GM19372 (cell line): Measurements from ENCODE around the gene KMT2D.

ENCODE experiments used
- ATAC-seq: cut with Tn5 transposase; IDR thresholded peaks from one replicate; pipeline ENCODE4 v1.9.1; 2021; ENCODE audit warnings: mild to moderate bottlenecking, low read depth, moderate library complexity; ENCODE audit not compliant: unreplicated experiment

Gene KMT2D

GRCh38 chr12:49055092-49055491, 5.5 kb downstream of the KMT2D start:
- no peak for ATAC-seq

GRCh38 chr12:49054524-49054923, 6.1 kb downstream of the KMT2D start:
- ATAC-seq, result no peak

- no peak for ATAC-seq
Measured at GRCh38 chr12:49054096-49054495, 6.5 kb downstream of the KMT2D start.

GRCh38 chr12:49052451-49053208, 8.0 kb downstream of the KMT2D start:
- no peak for ATAC-seq

GRCh38 chr12:49051777-49052438, 8.7 kb downstream of the KMT2D start:
- ATAC-seq, result no peak

GRCh38 chr12:49051373-49051764, 9.2 kb downstream of the KMT2D start:
- ATAC-seq, result no peak

- no peak for ATAC-seq
Measured at GRCh38 chr12:49050507-49051372, 9.9 kb downstream of the KMT2D start.

- ATAC-seq, result no peak
Measured at GRCh38 chr12:49049566-49050224, 10.9 kb downstream of the KMT2D start.

- ATAC-seq, result no peak
Measured at GRCh38 chr12:49048953-49049352, 11.6 kb downstream of the KMT2D start.

- no peak for ATAC-seq
Measured at GRCh38 chr12:49046129-49046895, 14.3 kb downstream of the KMT2D start.

- ATAC-seq, result no peak
Measured at GRCh38 chr12:49044660-49045059, 15.9 kb downstream of the KMT2D start.

GRCh38 chr12:49043856-49044258, 16.7 kb downstream of the KMT2D start:
- no peak for ATAC-seq

- ATAC-seq, result no peak
Measured at GRCh38 chr12:49043241-49043640, 17.4 kb downstream of the KMT2D start.

GRCh38 chr12:49041881-49042484, 18.6 kb downstream of the KMT2D start:
- no peak for ATAC-seq

- no peak for ATAC-seq
Measured at GRCh38 chr12:49041036-49041880, 19.3 kb downstream of the KMT2D start.

GRCh38 chr12:49040364-49040855, 20.2 kb downstream of the KMT2D start:
- no peak for ATAC-seq

- no peak for ATAC-seq
Measured at GRCh38 chr12:49039421-49040363, 20.9 kb downstream of the KMT2D start.
